Activated CD8-positive, alpha-beta memory T cell treated with anti-CD3 and anti-CD28 coated beads for 48 hours (primary cell): ENCODE data around the gene HTD2.
"Not testable (repeated sequence)": the region's sequence is repeated elsewhere in the genome, so short reads cannot be mapped to it uniquely, and the experiment has no call there.

Experiments used
- DNase-seq, 3 experiments: peaks; one replicate each; pipeline ENCODE4 v3.0.0-alpha.2; 2020; ENCODE audit warnings: low read depth in 2 of 3, low spot score in 2 of 3

Gene HTD2

DNA sequence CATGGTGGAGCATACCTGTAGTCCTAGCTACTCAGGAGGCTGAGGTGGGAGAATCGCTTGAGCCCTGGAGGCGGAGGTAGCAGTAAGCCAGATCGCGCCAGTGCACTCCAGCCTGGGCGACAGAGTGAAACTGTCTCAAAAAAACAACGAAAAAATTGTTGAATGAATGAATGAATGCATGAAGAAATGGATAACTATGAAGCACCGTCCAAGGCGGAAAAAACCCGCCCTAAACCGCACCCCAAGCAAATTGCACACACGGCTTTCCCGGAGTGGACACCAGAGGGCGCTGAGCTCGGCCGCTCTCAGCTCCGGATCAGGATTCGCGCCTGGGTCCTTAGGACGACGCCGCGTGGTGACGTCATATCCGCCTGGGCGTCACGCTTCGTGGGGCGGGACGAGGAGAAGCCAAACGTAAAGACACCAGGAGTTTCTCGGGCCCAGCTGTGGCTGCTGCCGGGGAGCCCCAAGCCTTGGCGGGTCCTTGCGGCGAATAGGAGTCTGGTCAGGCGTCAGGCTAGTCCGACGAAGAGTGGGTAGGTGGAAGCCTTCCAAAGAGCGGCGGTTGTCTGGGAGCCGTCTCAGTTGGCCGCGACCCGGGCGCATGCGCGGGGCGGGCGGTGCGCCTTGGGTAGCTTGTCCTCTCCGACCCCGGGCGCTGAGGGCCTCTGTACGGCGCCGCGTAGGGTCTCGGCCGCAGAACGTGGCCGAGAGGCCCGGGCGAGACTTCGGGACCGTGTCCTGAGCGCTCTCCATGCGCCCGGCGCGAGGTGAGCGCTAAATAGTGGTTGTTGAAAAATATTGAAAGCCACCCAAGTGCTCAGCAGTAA lies at the start of gene HTD2, which contains the start of gene RPP14:
Gene HTD2, plus strand, starts transcription at position 639 of the 830 bp plus-strand sequence. CDS start 11,094 bp downstream, outside the sequence.
Gene RPP14, plus strand, starts transcription at position 364 of the 830 bp plus-strand sequence. CDS start 4,085 bp downstream, outside the sequence.
- DNase-seq = peak; percentile 96 to 99 (median 98)

- no peak for DNase-seq
Observed at GRCh38 chr3:58258392-58259055, 47.8 kb upstream of the HTD2 start.

DNA sequence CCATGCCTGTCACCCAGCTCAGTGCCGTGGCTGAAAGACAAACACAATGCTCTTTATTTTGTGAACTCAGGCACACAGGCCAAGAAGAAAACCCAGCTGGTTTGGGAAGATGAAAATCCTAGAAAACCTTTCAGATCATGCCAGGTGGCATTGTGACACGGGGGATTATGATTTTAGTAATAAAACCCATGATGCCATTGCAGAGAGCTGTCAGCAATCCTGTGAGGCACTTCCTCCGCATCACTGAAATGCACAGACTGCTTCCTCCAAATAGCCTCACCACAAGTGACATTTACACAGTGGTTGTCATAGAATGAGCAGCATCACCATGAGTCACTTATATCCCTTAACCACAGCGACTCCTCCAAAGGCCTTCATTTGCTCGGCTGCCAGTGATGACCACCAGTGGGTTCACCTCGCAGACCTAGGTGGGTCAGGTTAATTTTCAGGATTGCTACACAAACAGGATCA lies 46.0 kb upstream of the HTD2 start:
- no peak for DNase-seq

- DNase-seq = no peak
Observed at GRCh38 chr3:58260733-58261132, 45.6 kb upstream of the HTD2 start.

GRCh38 chr3:58261954-58262666 lies 44.2 kb upstream of the HTD2 start:
- DNase-seq = no peak

DNA sequence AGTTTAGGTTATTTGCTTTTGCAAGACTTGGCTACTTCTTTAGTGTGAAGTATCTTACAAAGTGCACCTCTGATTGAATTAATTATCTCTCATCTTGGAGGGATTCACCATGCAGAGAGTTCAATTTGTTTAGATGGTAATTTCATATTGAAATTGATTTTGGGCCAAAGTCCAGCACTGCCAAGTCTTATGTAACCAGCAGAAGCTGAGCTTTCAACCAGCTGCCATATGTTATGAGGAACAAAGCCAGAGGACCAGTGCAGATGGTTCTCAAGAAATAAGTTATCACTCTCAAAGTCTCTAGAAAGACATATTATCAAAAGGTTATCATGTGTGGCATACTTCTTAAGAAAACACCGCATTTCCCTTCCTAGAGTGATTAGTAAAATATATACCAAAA lies 39.7 kb upstream of the HTD2 start:
- no peak for DNase-seq

GRCh38 chr3:58267543-58267942 lies 38.8 kb upstream of the HTD2 start:
- DNase-seq = not testable (repeated sequence)

- no peak for DNase-seq
Observed at GRCh38 chr3:58269356-58269755, 37.0 kb upstream of the HTD2 start.

GRCh38 chr3:58270485-58270884 lies 35.8 kb upstream of the HTD2 start:
- no peak for DNase-seq

GRCh38 chr3:58271901-58272501 lies 34.3 kb upstream of the HTD2 start:
- no peak for DNase-seq

- no peak for DNase-seq
Observed at GRCh38 chr3:58272891-58273290, 33.4 kb upstream of the HTD2 start.

DNA sequence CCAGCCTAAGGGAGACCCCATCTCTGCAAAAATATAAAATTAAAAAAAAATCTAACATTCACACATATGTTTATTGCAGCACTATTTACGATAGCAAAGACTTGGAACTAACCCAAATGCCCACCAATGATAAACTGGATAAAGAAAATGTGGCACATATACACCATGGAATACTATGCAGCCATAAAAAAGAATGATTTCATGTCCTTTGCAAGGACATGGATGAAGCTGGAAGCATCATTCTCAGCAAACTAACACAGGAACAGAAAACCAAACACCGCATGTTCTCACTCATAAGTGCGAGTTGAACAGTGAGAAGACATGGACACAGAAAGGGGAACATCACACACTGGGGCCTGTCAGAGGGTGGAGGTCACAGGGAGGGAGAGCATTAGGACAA lies 33.0 kb upstream of the HTD2 start:
- not testable (repeated sequence) for DNase-seq

- no peak for DNase-seq
Observed at GRCh38 chr3:58274027-58274614, 32.2 kb upstream of the HTD2 start.

GRCh38 chr3:58281069-58281468 lies 25.3 kb upstream of the HTD2 start:
- DNase-seq = no peak

GRCh38 chr3:58285334-58285733 lies 21.0 kb upstream of the HTD2 start:
- DNase-seq = no peak

GRCh38 chr3:58287354-58287753 lies 19.0 kb upstream of the HTD2 start:
- DNase-seq = no peak

- no peak for DNase-seq
Observed at GRCh38 chr3:58288011-58288728, 18.1 kb upstream of the HTD2 start.

- not testable (repeated sequence) for DNase-seq
Observed at GRCh38 chr3:58288964-58289613, 17.2 kb upstream of the HTD2 start.

GRCh38 chr3:58290446-58290845 lies 15.9 kb upstream of the HTD2 start:
- DNase-seq = not testable (repeated sequence)
